Gastrocnemius medialis (tissue), 4 donors: Measurements from ENCODE around the gene RBM7.

Source experiments
- CTCF ChIP-seq, 5 experiments: fragments of 450-650 bp in 3 of 5; fragments of 200-600 bp in 2 of 5; sonication (generic) in 2 of 5; IDR thresholded peaks in 4 of 5; conservative IDR thresholded peaks in 1 of 5; 1 replicate in 4 of 5; 2 replicates in 1 of 5; pipeline ENCODE4 v1.5.1; 2016 to 2019; ENCODE audit warnings: antibody characterized with exemption in 5 of 5, mild to moderate bottlenecking in 3 of 5, moderate library complexity in 3 of 5
- POLR2A ChIP-seq, 2 donors: fragments of 450-650 bp; IDR thresholded peaks; one replicate each; pipeline ENCODE4 v1.6.1; 2017; ENCODE audit warnings: antibody characterized with exemption in 2 of 2, mild to moderate bottlenecking in 2 of 2, moderate library complexity in 2 of 2

- no peak for TF ChIP-seq CTCF (IDR thresholded peaks at IDR 0.05 in 4 of 5, conservative IDR thresholded peaks at IDR 0.05 in 1 of 5)
- TF ChIP-seq POLR2A (IDR thresholded peaks at IDR 0.05) = no peak
These were observed 22.7 kb upstream of the RBM7 start for GRCh38 chr11:114377612-114378267.
